ENCODE results near the gene ULBP2.
"Not testable (repeated sequence)": the region's sequence is repeated elsewhere in the genome, so short reads cannot be mapped to it uniquely, and the experiment has no call there.

The ULBP2 gene

GRCh38 chr6:149917679-149918078, 24.1 kb upstream of the ULBP2 start:
- H3K4me1 Mint-ChIP-seq (ENCODE audit: low read depth) = peaks cover 9% of the 10 kb centered on the region
- H3K27ac Mint-ChIP-seq = no peak overlapping the region
- no peak overlapping the region for H3K4me3 Mint-ChIP-seq
- H3K9me3 Mint-ChIP-seq = no peaks in the 10 kb centered on the region
- peaks cover 43% of the 10 kb centered on the region for H3K27me3 Mint-ChIP-seq
- intact Hi-C loops (cut with micrococcal nuclease) = no loop called here
- no peaks in the 10 kb centered on the region for H3K36me3 Mint-ChIP-seq (ENCODE audit: low read depth)

- H3K36me3 Mint-ChIP-seq (ENCODE audit: low read depth) = no peaks in the 10 kb centered on the region
- intact Hi-C loops (cut with micrococcal nuclease) = no loop called here
- H3K4me3 Mint-ChIP-seq = no peak overlapping the region
- H3K9me3 Mint-ChIP-seq = no peaks in the 10 kb centered on the region
- H3K27ac Mint-ChIP-seq = no peak overlapping the region
- H3K27me3 Mint-ChIP-seq = peaks cover 46% of the 10 kb centered on the region
- H3K4me1 Mint-ChIP-seq (ENCODE audit: low read depth) = peaks cover 15% of the 10 kb centered on the region
Measured at GRCh38 chr6:149918151-149918905, 23.5 kb upstream of the ULBP2 start.

- H3K4me3 Mint-ChIP-seq; intact Hi-C loops (cut with micrococcal nuclease); H3K36me3 Mint-ChIP-seq (ENCODE audit: low read depth); H3K27ac Mint-ChIP-seq; H3K9me3 Mint-ChIP-seq: not testable (repeated sequence)
- Mint-ChIP-seq H3K27me3 (peaks cover 55% of the 10 kb centered on the region), H3K4me1 (ENCODE audit: low read depth) (peaks cover 18% of the 10 kb centered on the region)
Measured at GRCh38 chr6:149919126-149919833, 22.5 kb upstream of the ULBP2 start.

GRCh38 chr6:149919834-149920225, 22.0 kb upstream of the ULBP2 start:
- no peak overlapping the region for H3K27ac Mint-ChIP-seq
- no peak overlapping the region for H3K4me3 Mint-ChIP-seq
- no peaks in the 10 kb centered on the region for H3K9me3 Mint-ChIP-seq
- H3K27me3 Mint-ChIP-seq = peaks cover 60% of the 10 kb centered on the region
- intact Hi-C loops (cut with micrococcal nuclease) = no loop called here
- H3K4me1 Mint-ChIP-seq (ENCODE audit: low read depth) = peaks cover 18% of the 10 kb centered on the region
- H3K36me3 Mint-ChIP-seq (ENCODE audit: low read depth) = no peaks in the 10 kb centered on the region

- H3K4me3 Mint-ChIP-seq = no peak overlapping the region
- no peak overlapping the region for H3K27ac Mint-ChIP-seq
- no peaks in the 10 kb centered on the region for H3K9me3 Mint-ChIP-seq
- H3K4me1 Mint-ChIP-seq (ENCODE audit: low read depth) = peaks cover 31% of the 10 kb centered on the region
- peaks cover 75% of the 10 kb centered on the region for H3K27me3 Mint-ChIP-seq
- H3K36me3 Mint-ChIP-seq (ENCODE audit: low read depth) = no peaks in the 10 kb centered on the region
- intact Hi-C loops (cut with micrococcal nuclease) = no loop called here
Measured at GRCh38 chr6:149921361-149921760, 20.5 kb upstream of the ULBP2 start.

GRCh38 chr6:149922091-149922490, 19.7 kb upstream of the ULBP2 start:
- peaks cover 78% of the 10 kb centered on the region for H3K27me3 Mint-ChIP-seq
- H3K27ac Mint-ChIP-seq; H3K9me3 Mint-ChIP-seq; H3K36me3 Mint-ChIP-seq (ENCODE audit: low read depth); H3K4me3 Mint-ChIP-seq: not testable (repeated sequence)
- intact Hi-C loops (cut with micrococcal nuclease) = loop anchor here (2.0 kb wide), 1 partner anchor 57 kb away; the partner anchor contains the start of gene LRP11
- peaks cover 33% of the 10 kb centered on the region for H3K4me1 Mint-ChIP-seq (ENCODE audit: low read depth)

GRCh38 chr6:149922642-149923326, 19.0 kb upstream of the ULBP2 start, which contains the start of gene RAET1G:
Gene RAET1G (minus strand): TSS chr6:149923121. CDS start chr6:149923010, 111 bp downstream.
- H3K4me3 Mint-ChIP-seq = peak within 1 kb of the TSS; percentile 72
- intact Hi-C loops (cut with micrococcal nuclease) = loop anchor here (2.0 kb wide), 1 partner anchor 58 kb away; the partner anchor contains the start of gene LRP11
- no peaks in the 10 kb centered on the region for H3K36me3 Mint-ChIP-seq (ENCODE audit: low read depth)
- H3K27ac Mint-ChIP-seq = peak within 1 kb of the TSS; percentile 53
- H3K27me3 Mint-ChIP-seq = peaks cover 82% of the 10 kb centered on the region
- H3K9me3 Mint-ChIP-seq = no peaks in the 10 kb centered on the region
- peaks cover 33% of the 10 kb centered on the region for H3K4me1 Mint-ChIP-seq (ENCODE audit: low read depth)

- H3K9me3 Mint-ChIP-seq = no peaks in the 10 kb centered on the region
- peak overlapping the region; percentile 53 for H3K27ac Mint-ChIP-seq
- peak overlapping the region; percentile 72 for H3K4me3 Mint-ChIP-seq
- H3K36me3 Mint-ChIP-seq (ENCODE audit: low read depth) = no peaks in the 10 kb centered on the region
- H3K27me3 Mint-ChIP-seq = peaks cover 87% of the 10 kb centered on the region
- intact Hi-C loops (cut with micrococcal nuclease) = loop anchor here (2.0 kb wide), 1 partner anchor 59 kb away; the partner anchor contains the start of gene LRP11
- peaks cover 33% of the 10 kb centered on the region for H3K4me1 Mint-ChIP-seq (ENCODE audit: low read depth)
Measured at GRCh38 chr6:149923327-149923986, 18.4 kb upstream of the ULBP2 start.

- intact Hi-C loops (cut with micrococcal nuclease) = no loop called here
- H3K27ac Mint-ChIP-seq = no peak overlapping the region
- H3K9me3 Mint-ChIP-seq = no peaks in the 10 kb centered on the region
- peaks cover 87% of the 10 kb centered on the region for H3K27me3 Mint-ChIP-seq
- H3K36me3 Mint-ChIP-seq (ENCODE audit: low read depth) = no peaks in the 10 kb centered on the region
- peaks cover 33% of the 10 kb centered on the region for H3K4me1 Mint-ChIP-seq (ENCODE audit: low read depth)
- H3K4me3 Mint-ChIP-seq = no peak overlapping the region
Measured at GRCh38 chr6:149924206-149924932, 17.4 kb upstream of the ULBP2 start.

- Mint-ChIP-seq H3K4me1 (ENCODE audit: low read depth) (peaks cover 33% of the 10 kb centered on the region), H3K9me3 (no peaks in the 10 kb centered on the region), H3K36me3 (ENCODE audit: low read depth) (no peaks in the 10 kb centered on the region), H3K4me3 (no peak overlapping the region), H3K27ac (no peak overlapping the region), H3K27me3 (peaks cover 90% of the 10 kb centered on the region)
- intact Hi-C loops (cut with micrococcal nuclease) = loop anchor here (5.0 kb wide), 1 partner anchor 203 kb away; no protein-coding TSS in a partner anchor
Measured at GRCh38 chr6:149924933-149925252, 16.9 kb upstream of the ULBP2 start.

GRCh38 chr6:149925253-149925973, 16.4 kb upstream of the ULBP2 start:
- H3K9me3 Mint-ChIP-seq = no peaks in the 10 kb centered on the region
- peak overlapping the region; percentile 78 for H3K4me3 Mint-ChIP-seq
- no peaks in the 10 kb centered on the region for H3K36me3 Mint-ChIP-seq (ENCODE audit: low read depth)
- peaks cover 33% of the 10 kb centered on the region for H3K4me1 Mint-ChIP-seq (ENCODE audit: low read depth)
- H3K27me3 Mint-ChIP-seq = peaks cover 90% of the 10 kb centered on the region
- intact Hi-C loops (cut with micrococcal nuclease) = loop anchor here (5.0 kb wide), 1 partner anchor 203 kb away; no protein-coding TSS in a partner anchor
- H3K27ac Mint-ChIP-seq = peak overlapping the region; percentile 45

- Mint-ChIP-seq H3K4me1 (ENCODE audit: low read depth) (peaks cover 33% of the 10 kb centered on the region), H3K4me3 (peak overlapping the region; percentile 78), H3K27me3 (peaks cover 90% of the 10 kb centered on the region), H3K36me3 (ENCODE audit: low read depth) (no peaks in the 10 kb centered on the region), H3K9me3 (no peaks in the 10 kb centered on the region), H3K27ac (peak overlapping the region; percentile 45)
- intact Hi-C loops (cut with micrococcal nuclease) = loop anchor here (1.0 to 5.0 kb wide), 2 partner anchors 92 to 204 kb away; no protein-coding TSS in a partner anchor
Measured at GRCh38 chr6:149925974-149926777, 15.6 kb upstream of the ULBP2 start.

All from dendritic cell treated with granulocyte-macrophage colony-stimulating factor and Interleukin-4, amounts not matched to agents 40 ng/mL and 50 ng/mL, for 4 days (primary cell).